PFSK-1 (cell line): ENCODE results near the gene TREX2.

ENCODE experiments used
- FOXP2 ChIP-seq: optimal IDR thresholded peaks from 2 replicates; pipeline ENCODE3; 2011; ENCODE audit warnings: borderline replicate concordance, control low read depth, inconsistent platforms; ENCODE audit not compliant: insufficient read depth; ENCODE audit errors: extremely low read length, extremely low read depth
- POLR2AphosphoS5 ChIP-seq: IDR thresholded peaks from 2 replicates; pipeline ENCODE4 v1.6.1; 2012; ENCODE audit warnings: low read depth, mild to moderate bottlenecking, control low read depth, low read length, moderate library complexity
- REST ChIP-seq, 2 experiments: IDR thresholded peaks; 2 replicates each; pipeline versions ENCODE4 v1.6.1 to v1.8.0; 2011 to 2012; ENCODE audit warnings: low read depth in 2 of 2, low read length in 2 of 2, control low read depth in 1 of 2, inconsistent platforms in 1 of 2, mild to moderate bottlenecking in 1 of 2, moderate library complexity in 1 of 2; ENCODE audit not compliant: insufficient read depth in 1 of 2
- SIN3A ChIP-seq: IDR thresholded peaks from 2 replicates; pipeline ENCODE4 v1.6.1; 2012; ENCODE audit warnings: mild to moderate bottlenecking, low read length, moderate library complexity, borderline replicate concordance; ENCODE audit not compliant: insufficient read depth
- TAF1 ChIP-seq: IDR thresholded peaks from 2 replicates; pipeline ENCODE4 v1.6.1; 2012; ENCODE audit warnings: low read length, control low read depth, borderline replicate concordance; ENCODE audit not compliant: insufficient read depth

Gene TREX2

GRCh38 chrX:153414856-153415510 is 30.9 kb downstream of the TREX2 start:
- TF ChIP-seq REST (IDR thresholded peaks at IDR 0.05; ENCODE audit: insufficient read depth in 1 of 2, low read depth in 2 of 2, low read length in 2 of 2) (no peak), POLR2AphosphoS5 (no peak), SIN3A (no peak), FOXP2 (no peak), TAF1 (no peak)

- TF ChIP-seq FOXP2, result no peak
- no peak for TF ChIP-seq POLR2AphosphoS5
- TF ChIP-seq TAF1, result no peak
- no peak for TF ChIP-seq SIN3A
- no peak for TF ChIP-seq REST (IDR thresholded peaks at IDR 0.05; ENCODE audit: insufficient read depth in 1 of 2, low read depth in 2 of 2, low read length in 2 of 2)
Measured at GRCh38 chrX:153413731-153414130, 32.1 kb downstream of the TREX2 start.

GRCh38 chrX:153412746-153413720 is 32.8 kb downstream of the TREX2 start:
- TF ChIP-seq POLR2AphosphoS5 (no peak), TAF1 (no peak), FOXP2 (no peak), SIN3A (no peak), REST (IDR thresholded peaks at IDR 0.05; ENCODE audit: insufficient read depth in 1 of 2, low read depth in 2 of 2, low read length in 2 of 2) (no peak)

GRCh38 chrX:153411988-153412574 is 33.8 kb downstream of the TREX2 start:
- no peak for TF ChIP-seq TAF1
- TF ChIP-seq POLR2AphosphoS5, result no peak
- TF ChIP-seq REST (IDR thresholded peaks at IDR 0.05; ENCODE audit: insufficient read depth in 1 of 2, low read depth in 2 of 2, low read length in 2 of 2), result no peak
- no peak for TF ChIP-seq SIN3A
- no peak for TF ChIP-seq FOXP2
